GM12878 (cell line): Measurements from ENCODE around the gene NAALAD2. TPM values are rescaled to one million over a fixed set of nuclear protein-coding genes. Genes with fewer than 3 reads are reported as not detected.

ENCODE experiments used
- ATAC-seq: fragments of 200-7000 bp; cut with Tn5 transposase; 3 replicates; pipeline ENCODE4 v1.9.1; 2020; ENCODE audit warnings: mild to moderate bottlenecking, moderate library complexity
- BruUV-seq: library from RNA; stranded (reverse); fragments of 400-500 nt; replicated peaks from 2 replicates; lab custom pipeline; 2021; lab: Mats Ljungman, UMichigan
- CTCF ChIA-PET: fragments of 300-600 bp; sonication (Branson Sonifier 250); formaldehyde crosslinking; extraction: SDS; loops from one replicate; lab custom pipeline; 2021; ENCODE audit warnings: inconsistent platforms; lab: Yijun Ruan, JAX
- POLR2A ChIA-PET: fragments of 350-600 bp; formaldehyde crosslinking; extraction: SDS; loops from one replicate; lab custom pipeline; 2021; ENCODE audit warnings: inconsistent platforms; lab: Charles Lee
- RAD21 ChIA-PET: fragments of 300-600 bp; sonication (Branson Sonifier 250); formaldehyde crosslinking; loops from one replicate; lab custom pipeline; 2023; ENCODE audit warnings: antibody characterized with exemption; ENCODE audit not compliant: unreplicated experiment; lab: Charles Lee
- SMC1A ChIA-PET: fragments of 300-600 bp; sonication (Branson Sonifier 250); formaldehyde crosslinking; loops from one replicate; lab custom pipeline; 2023; ENCODE audit not compliant: unreplicated experiment, uncharacterized antibody; lab: Charles Lee
- DNase-seq: peaks from one replicate; pipeline ENCODE4 v3.0.0-alpha.2; 2011; ENCODE audit warnings: low read depth, low spot score
- FAIRE-seq: peaks from 3 replicates; lab custom pipeline; 2011; peaks lifted over from hg19 to GRCh38; lab: Jason Lieb, UNC
- H2AFZ ChIP-seq: 2 replicates; pipeline ENCODE4 v1.6.0; 2011; ENCODE audit warnings: low read depth, low read length, control low read depth; ENCODE audit not compliant: control insufficient read depth
- H3K27ac ChIP-seq: 2 replicates; pipeline ENCODE4 v1.5.1; 2011; ENCODE audit warnings: control low read depth; ENCODE audit not compliant: control insufficient read depth, insufficient read depth
- H3K27me3 ChIP-seq, 2 experiments: replicated peaks in 1 of 2; 2 replicates each; pipeline versions ENCODE4 v1.6.0 to v1.6.1; 2011; ENCODE audit warnings: low read length in 1 of 2; ENCODE audit not compliant: control insufficient read depth in 2 of 2, insufficient read depth in 2 of 2
- H3K36me3 ChIP-seq, 2 experiments: 2 replicates each; pipeline ENCODE4 v1.5.1; 2011; ENCODE audit warnings: low read length in 1 of 2; ENCODE audit not compliant: control insufficient read depth in 2 of 2, insufficient read depth in 2 of 2
- H3K4me1 ChIP-seq: 2 replicates; pipeline ENCODE4 v1.6.1; 2011; ENCODE audit warnings: mild to moderate bottlenecking, low read length, moderate library complexity, mixed read lengths; ENCODE audit not compliant: control insufficient read depth, insufficient read depth
- H3K4me2 ChIP-seq: 2 replicates; pipeline ENCODE4 v1.6.0; 2011; ENCODE audit warnings: control low read depth; ENCODE audit not compliant: control insufficient read depth, insufficient read depth
- H3K4me3 ChIP-seq: fragments of 200-600 bp; sonication (generic); 2 replicates; pipeline ENCODE4 v1.5.1; 2016
- H3K79me2 ChIP-seq: 2 replicates; pipeline ENCODE4 v1.6.0; 2011; ENCODE audit warnings: low read length; ENCODE audit not compliant: control insufficient read depth, insufficient read depth
- H3K9ac ChIP-seq: 2 replicates; pipeline ENCODE4 v1.8.0; 2011; ENCODE audit warnings: low read length, control low read depth, mixed read lengths; ENCODE audit not compliant: control insufficient read depth, insufficient read depth
- H3K9me3 ChIP-seq: replicated peaks from 3 replicates; pipeline ENCODE4 v1.5.1; 2011; ENCODE audit warnings: mild to moderate bottlenecking, low read length; ENCODE audit not compliant: control insufficient read depth, insufficient read depth
- H4K20me1 ChIP-seq: 2 replicates; pipeline ENCODE4 v1.6.0; 2011; ENCODE audit not compliant: control insufficient read depth, insufficient read depth
- ATF3 ChIP-seq: IDR thresholded peaks from 2 replicates; pipeline ENCODE4 v1.6.1; 2011; ENCODE audit warnings: low read depth, mild to moderate bottlenecking, low read length, moderate library complexity, borderline replicate concordance; ENCODE audit errors: extremely low read depth
- CBX3 ChIP-seq: fragments of 200-600 bp; sonication (generic); IDR thresholded peaks from 2 replicates; pipeline ENCODE4 v1.6.1; 2016; ENCODE audit warnings: low read depth, borderline replicate concordance
- CBX5 ChIP-seq: sonication (generic); IDR thresholded peaks from 2 replicates; pipeline ENCODE4 v1.6.1; 2016; ENCODE audit warnings: low read depth, moderate library complexity, mild to moderate bottlenecking, inconsistent platforms
- HDAC6 ChIP-seq: fragments of 200-600 bp; sonication (generic); IDR thresholded peaks from one replicate; pipeline ENCODE4 v1.8.0; 2017; ENCODE audit warnings: antibody characterized with exemption; ENCODE audit not compliant: unreplicated experiment
- PKNOX1 ChIP-seq: fragments of 450-650 bp; IDR thresholded peaks from 2 replicates; pipeline ENCODE4 v1.6.1; 2016; ENCODE audit warnings: mild to moderate bottlenecking
- POLR2AphosphoS5 ChIP-seq: IDR thresholded peaks from 2 replicates; pipeline ENCODE4 v1.6.1; 2011; ENCODE audit warnings: mild to moderate bottlenecking, low read length, inconsistent platforms
- REST ChIP-seq: IDR thresholded peaks from 2 replicates; pipeline ENCODE4 v1.6.1; 2012; ENCODE audit warnings: mild to moderate bottlenecking, low read depth, low read length
- SP1 ChIP-seq: IDR thresholded peaks from one replicate; pipeline ENCODE4 v1.6.1; 2011; ENCODE audit warnings: low read depth, low read length
- SREBF1 ChIP-seq: IDR thresholded peaks from 2 replicates; pipeline ENCODE4 v1.6.1; 2012; ENCODE audit warnings: mild to moderate bottlenecking, low read length
- SRF ChIP-seq, 2 experiments: IDR thresholded peaks; 2 replicates each; pipeline ENCODE4 v1.6.1; 2011; ENCODE audit warnings: low read depth in 2 of 2, low read length in 2 of 2, mild to moderate bottlenecking in 1 of 2, moderate library complexity in 1 of 2
- USF2 ChIP-seq: IDR thresholded peaks from 2 replicates; pipeline ENCODE4 v1.6.1; 2011; ENCODE audit warnings: low read depth, low read length, improper control_type of control experiment, borderline replicate concordance
- ZNF274 ChIP-seq: IDR thresholded peaks from one replicate; pipeline ENCODE4 v1.8.0; 2011; ENCODE audit not compliant: insufficient read length, insufficient read depth
- ZSCAN29 ChIP-seq: fragments of 450-650 bp; IDR thresholded peaks from 2 replicates; pipeline ENCODE4 v1.6.1; 2017; ENCODE audit warnings: mild to moderate bottlenecking, moderate library complexity
- WGBS: methylation state at CpG from one replicate; pipeline ENCODE4 v1.1.6; 2016; ENCODE audit warnings: low lambda C conversion rate; ENCODE audit not compliant: insufficient replicate concordance, insufficient coverage; ENCODE audit errors: missing lambda C conversion rate; 5-methylcytosine and 5-hydroxymethylcytosine counted together
- in situ Hi-C: fragments of 300-500 bp; cut with MboI; formaldehyde crosslinking; loops from 9 replicates; pipeline ENCODE4 v1.14.3; 2018; ENCODE audit warnings: mixed read lengths
- intact Hi-C: fragments of 100-400 bp; cut with micrococcal nuclease; formaldehyde crosslinking; loops from one replicate; pipeline ENCODE4 v1.14.2; 2022; ENCODE audit not compliant: unreplicated experiment
- polyA plus RNA-seq, 11 experiments: library from polyadenylated mRNA; depleted of rRNA in 4 of 11; unstranded in 6 of 11; stranded (reverse) in 5 of 11; fragments of >200 nt; fragmentation: Nextera tagmentation in 4 of 11; fragmentation: Illumina TruSeq in 1 of 11; extraction: Ambion mirVana in 4 of 11; extraction: Trizol in 1 of 11; gene quantifications; 1 replicate in 1 of 11; 2 replicates in 10 of 11; pipeline versions ENCODE4 v1.2.1 to v1.2.3, GENCODE V29; 2011 to 2016; ENCODE audit warnings: inconsistent platforms in 2 of 11, missing spikeins in 2 of 11, low read depth in 1 of 11
- total RNA-seq, 4 experiments: library from RNA; depleted of rRNA in 3 of 4; stranded (reverse); fragments of >200 nt in 3 of 4; fragmentation: Illumina TruSeq in 1 of 4; extraction: Trizol in 1 of 4; gene quantifications; 2 replicates each; pipeline versions ENCODE4 v1.2.1 to v1.2.3, GENCODE V29; 2013 to 2021

NAALAD2 gene
- total and polyA plus RNA-seq, 10 of the 15 experiments (the other 5 are each of a cell fraction or from before 2014, with no cell fraction given), result 0.05 to 0.24 (median 0.11) TPM; not detected in 5

GRCh38 chr11:90197377-90197776 is 62.9 kb downstream of the NAALAD2 start:
- no peaks in the 10 kb centered on the region for H3K4me1 ChIP-seq
- 95% methylated on average over 1 of the region's 1 CpG for WGBS
- H3K9ac ChIP-seq, result no peak overlapping the region
- H4K20me1 ChIP-seq, result no peaks in the 10 kb centered on the region
- no peaks in the 10 kb centered on the region for H3K27me3 ChIP-seq
- peaks cover 0 to 7% of the 10 kb centered on the region in 2 experiments; a peak in 2 of 4 replicates for H3K36me3 ChIP-seq
- H3K9me3 ChIP-seq, result no peaks in the 10 kb centered on the region
- CTCF ChIA-PET, result interaction anchor here (1.1 to 1.3 kb wide), 2 partner anchors 7 to 263 kb away, joined by 3 to 10 read pairs; no protein-coding TSS in a partner anchor
- intact Hi-C loops (no loop called here), in situ Hi-C loops (no loop called here)
- H2AFZ ChIP-seq, result no peak overlapping the region
- no peak for TF ChIP-seq ZSCAN29
- TF ChIP-seq HDAC6, result no peak
- TF ChIP-seq CBX5, result no peak
- TF ChIP-seq PKNOX1, result no peak
- no peak for TF ChIP-seq REST
- no peak for TF ChIP-seq SREBF1
- TF ChIP-seq SP1, result no peak
- no peak for TF ChIP-seq CBX3
- TF ChIP-seq USF2, result no peak
- no peak for TF ChIP-seq SRF (IDR thresholded peaks at IDR 0.05; ENCODE audit: low read depth in 2 of 2, low read length in 2 of 2)
- TF ChIP-seq ATF3, result no peak
- no peak for TF ChIP-seq POLR2AphosphoS5
- no peak for TF ChIP-seq ZNF274
- H3K79me2 ChIP-seq, result no peaks in the 10 kb centered on the region
- ATAC-seq (no peak), FAIRE-seq (no peak), DNase-seq (no peak)
- H3K4me3 ChIP-seq, result no peak overlapping the region
- POLR2A ChIA-PET, result no interaction called here
- H3K4me2 ChIP-seq, result no peak overlapping the region
- RAD21 ChIA-PET, result no interaction called here
- BruUV-seq, result no TSS peak
- H3K27ac ChIP-seq, result no peak overlapping the region
- SMC1A ChIA-PET, result interaction anchor here (1.1 kb wide), 1 partner anchor 9 kb away, joined by 3 read pairs; no protein-coding TSS in a partner anchor
